Measurements from ENCODE around the gene DNMT3A.

Gene DNMT3A

GRCh38 chr2:25326326-25327013 is 15.3 kb downstream of the DNMT3A start:
- DNase-seq (ENCODE audit: low read depth in 3 of 3) = no peak

GRCh38 chr2:25324905-25325592 is 16.7 kb downstream of the DNMT3A start:
- DNase-seq (ENCODE audit: low read depth in 3 of 3) = peak in 1 of 3 experiments; percentile 34

- no peak for DNase-seq (ENCODE audit: low read depth in 3 of 3)
These were observed 17.5 kb downstream of the DNMT3A start for GRCh38 chr2:25324251-25324650.

GRCh38 chr2:25323610-25324189 is 18.0 kb downstream of the DNMT3A start:
- no peak for DNase-seq (ENCODE audit: low read depth in 3 of 3)

- peak in 1 of 3 experiments; percentile 23 for DNase-seq (ENCODE audit: low read depth in 3 of 3)
These were observed 18.6 kb downstream of the DNMT3A start for GRCh38 chr2:25323042-25323514.

- DNase-seq (ENCODE audit: low read depth in 3 of 3) = peak in 1 of 3 experiments; percentile 27
These were observed 19.4 kb downstream of the DNMT3A start for GRCh38 chr2:25322312-25322711.

- no peak for DNase-seq (ENCODE audit: low read depth in 3 of 3)
These were observed 21.6 kb downstream of the DNMT3A start for GRCh38 chr2:25320077-25320476.

- DNase-seq (ENCODE audit: low read depth in 3 of 3) = no peak
These were observed 25.6 kb downstream of the DNMT3A start for GRCh38 chr2:25316101-25316500.

GRCh38 chr2:25315316-25315680 is 26.4 kb downstream of the DNMT3A start:
- DNase-seq (ENCODE audit: low read depth in 3 of 3) = no peak

GRCh38 chr2:25314514-25315315 is 27.0 kb downstream of the DNMT3A start:
- peak; percentile 78 to 84 (median 84) for DNase-seq (ENCODE audit: low read depth in 3 of 3)

- DNase-seq (ENCODE audit: low read depth in 3 of 3) = no peak
These were observed 27.8 kb downstream of the DNMT3A start for GRCh38 chr2:25313711-25314513.

- peak in 2 of 3 experiments; percentile 35 to 40 for DNase-seq (ENCODE audit: low read depth in 3 of 3)
These were observed 28.6 kb downstream of the DNMT3A start for GRCh38 chr2:25312958-25313710.

GRCh38 chr2:25311865-25312575 is 29.7 kb downstream of the DNMT3A start:
- DNase-seq (ENCODE audit: low read depth in 3 of 3) = no peak

GRCh38 chr2:25310965-25311864 is 30.5 kb downstream of the DNMT3A start:
- no peak for DNase-seq (ENCODE audit: low read depth in 3 of 3)

- DNase-seq (ENCODE audit: low read depth in 3 of 3) = no peak
These were observed 31.1 kb downstream of the DNMT3A start for GRCh38 chr2:25310709-25310964.

GRCh38 chr2:25309402-25309801 is 32.3 kb downstream of the DNMT3A start:
- DNase-seq (ENCODE audit: low read depth in 3 of 3) = peak; percentile 50 to 58 (median 51)

GRCh38 chr2:25308599-25308998 is 33.1 kb downstream of the DNMT3A start:
- no peak for DNase-seq (ENCODE audit: low read depth in 3 of 3)

GRCh38 chr2:25307949-25308557 is 33.7 kb downstream of the DNMT3A start:
- no peak for DNase-seq (ENCODE audit: low read depth in 3 of 3)
